Adrenal gland (tissue), 5 donors: Measurements from ENCODE around the gene FAM13B.

Experiments used
- POLR2A ChIP-seq, 2 donors: fragments of 450-650 bp; IDR thresholded peaks; one replicate each; pipeline ENCODE4 v1.6.1; 2017; ENCODE audit warnings: antibody characterized with exemption in 2 of 2, mild to moderate bottlenecking in 2 of 2, moderate library complexity in 1 of 2
- TF ChIP-seq, protein P1 (sequence below), 6 experiments: fragments of 450-650 bp in 4 of 6; fragments of 200-600 bp in 2 of 6; sonication (generic) in 1 of 6; IDR thresholded peaks; 1 replicate in 5 of 6; 2 replicates in 1 of 6; pipeline versions ENCODE4 v1.5.1 to v1.8.0; 2016 to 2021; ENCODE audit warnings: antibody characterized with exemption in 6 of 6, mild to moderate bottlenecking in 2 of 6, moderate library complexity in 1 of 6
- donor health status: DM: no; HTN: no; CAD: no.

DNA sequence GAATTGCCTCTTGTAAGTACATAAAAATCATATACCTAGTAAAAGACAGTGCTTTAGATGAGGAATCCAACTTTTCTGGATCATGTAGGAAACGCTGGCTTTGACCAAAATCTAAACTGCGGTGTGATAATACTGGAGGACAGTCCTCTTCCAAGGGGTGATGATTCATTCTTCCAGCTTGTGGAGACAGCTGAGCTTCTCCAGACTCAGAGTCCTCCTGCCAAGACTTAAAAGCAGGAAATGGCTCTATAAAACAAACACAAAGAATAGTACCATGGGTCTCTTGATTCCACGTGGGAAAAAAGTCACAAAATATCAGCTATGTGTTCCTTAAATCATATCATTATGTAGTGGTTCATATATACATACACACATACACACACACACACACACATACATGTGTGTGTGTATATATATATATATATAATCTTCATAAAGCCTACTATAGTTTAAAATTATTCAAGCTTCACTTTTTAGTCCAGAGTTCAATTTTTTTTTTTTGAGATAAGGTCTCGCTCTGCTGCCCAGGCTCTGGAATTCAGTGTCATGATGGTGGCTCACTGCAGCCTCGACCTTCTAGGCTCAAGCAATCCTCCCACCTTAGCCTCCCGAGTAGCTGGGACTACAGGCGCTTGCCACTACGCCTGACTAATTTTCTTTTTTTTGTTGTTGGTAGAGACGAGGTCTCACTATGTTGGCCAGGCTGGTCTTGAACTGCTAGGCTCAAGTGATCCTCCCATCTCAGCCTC, 78.6 kb downstream of the FAM13B start:
- TF ChIP-seq, protein P1, sequence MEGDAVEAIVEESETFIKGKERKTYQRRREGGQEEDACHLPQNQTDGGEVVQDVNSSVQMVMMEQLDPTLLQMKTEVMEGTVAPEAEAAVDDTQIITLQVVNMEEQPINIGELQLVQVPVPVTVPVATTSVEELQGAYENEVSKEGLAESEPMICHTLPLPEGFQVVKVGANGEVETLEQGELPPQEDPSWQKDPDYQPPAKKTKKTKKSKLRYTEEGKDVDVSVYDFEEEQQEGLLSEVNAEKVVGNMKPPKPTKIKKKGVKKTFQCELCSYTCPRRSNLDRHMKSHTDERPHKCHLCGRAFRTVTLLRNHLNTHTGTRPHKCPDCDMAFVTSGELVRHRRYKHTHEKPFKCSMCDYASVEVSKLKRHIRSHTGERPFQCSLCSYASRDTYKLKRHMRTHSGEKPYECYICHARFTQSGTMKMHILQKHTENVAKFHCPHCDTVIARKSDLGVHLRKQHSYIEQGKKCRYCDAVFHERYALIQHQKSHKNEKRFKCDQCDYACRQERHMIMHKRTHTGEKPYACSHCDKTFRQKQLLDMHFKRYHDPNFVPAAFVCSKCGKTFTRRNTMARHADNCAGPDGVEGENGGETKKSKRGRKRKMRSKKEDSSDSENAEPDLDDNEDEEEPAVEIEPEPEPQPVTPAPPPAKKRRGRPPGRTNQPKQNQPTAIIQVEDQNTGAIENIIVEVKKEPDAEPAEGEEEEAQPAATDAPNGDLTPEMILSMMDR (IDR thresholded peaks at IDR 0.05): no peak
- no peak for TF ChIP-seq POLR2A (IDR thresholded peaks at IDR 0.05)
